HepG2 (cell line): ENCODE results near the gene MB21D2. TPM values are rescaled to one million over a fixed set of nuclear protein-coding genes. Genes with fewer than 3 reads are reported as not detected.
A peak's percentile ranks its signal among the peaks of the same experiment; 100 is the strongest.

Source experiments
- CEBPZ ChIP-seq: IDR thresholded peaks from 2 replicates; pipeline ENCODE4 v1.6.1; 2012; ENCODE audit warnings: low read length, improper control_type of control experiment
- HNF4A ChIP-seq: sonication (generic); formaldehyde crosslinking; IDR thresholded peaks from 2 replicates; pipeline ENCODE4 v1.4.0; 2020; ENCODE audit warnings: missing genetic modification reagents
- HNRNPL ChIP-seq: fragments of 200-400 bp; formaldehyde crosslinking; IDR thresholded peaks from 2 replicates; pipeline ENCODE4 v1.6.1; 2017; ENCODE audit warnings: mild to moderate bottlenecking, low read depth, low read length
- IKZF1 ChIP-seq: fragments of 450-650 bp; IDR thresholded peaks from 2 replicates; pipeline ENCODE4 v1.7.1; 2016
- IKZF5 ChIP-seq: IDR thresholded peaks from 2 replicates; pipeline ENCODE4 v1.6.1; 2018; ENCODE audit warnings: missing genetic modification reagents, mild to moderate bottlenecking, missing compliant biosample characterization
- KAT7 ChIP-seq: IDR thresholded peaks from 2 replicates; pipeline ENCODE4 v1.6.1; 2018; ENCODE audit warnings: borderline replicate concordance, missing compliant biosample characterization
- KDM4B ChIP-seq: sonication (generic); formaldehyde crosslinking; IDR thresholded peaks from 2 replicates; pipeline ENCODE4 v1.4.0; 2020; ENCODE audit warnings: missing genetic modification reagents
- MAFG ChIP-seq: sonication (generic); formaldehyde crosslinking; IDR thresholded peaks from 2 replicates; pipeline ENCODE4 v1.5.1; 2020; ENCODE audit warnings: mild to moderate bottlenecking, missing genetic modification reagents
- NR2F1 ChIP-seq, 2 experiments: fragments of 450-650 bp in 1 of 2; formaldehyde crosslinking in 1 of 2; IDR thresholded peaks; 2 replicates each; pipeline versions ENCODE4 v1.5.0 to v1.6.1; 2016 to 2020; ENCODE audit warnings: mild to moderate bottlenecking in 1 of 2, missing compliant biosample characterization in 1 of 2, missing genetic modification reagents in 1 of 2, moderate library complexity in 1 of 2
- SIX1 ChIP-seq: sonication (generic); formaldehyde crosslinking; IDR thresholded peaks from 2 replicates; pipeline ENCODE4 v1.4.0; 2020; ENCODE audit warnings: missing genetic modification reagents, borderline replicate concordance
- SMYD3 ChIP-seq: sonication (generic); formaldehyde crosslinking; IDR thresholded peaks from 2 replicates; pipeline ENCODE4 v1.8.1; 2023; ENCODE audit warnings: mild to moderate bottlenecking, missing genetic modification reagents
- SNAI1 ChIP-seq: sonication (generic); formaldehyde crosslinking; IDR thresholded peaks from 2 replicates; pipeline ENCODE4 v1.5.0; 2020; ENCODE audit warnings: mild to moderate bottlenecking, missing genetic modification reagents, borderline replicate concordance
- SSRP1 ChIP-seq: IDR thresholded peaks from 2 replicates; pipeline ENCODE4 v1.6.1; 2016; ENCODE audit warnings: control low read depth
- TEF ChIP-seq: sonication (generic); formaldehyde crosslinking; IDR thresholded peaks from 2 replicates; pipeline ENCODE4 v1.5.0; 2020; ENCODE audit warnings: missing genetic modification reagents
- TRIM24 ChIP-seq: sonication (generic); formaldehyde crosslinking; IDR thresholded peaks from 2 replicates; pipeline ENCODE4 v1.8.0; 2022; ENCODE audit warnings: mild to moderate bottlenecking, missing genetic modification reagents
- ZBTB26 ChIP-seq: IDR thresholded peaks from 2 replicates; pipeline ENCODE4 v1.6.1; 2016; ENCODE audit warnings: missing compliant biosample characterization, missing genetic modification reagents, borderline replicate concordance
- ZBTB39 ChIP-seq: sonication (generic); formaldehyde crosslinking; IDR thresholded peaks from 2 replicates; pipeline ENCODE4 v1.5.0; 2020; ENCODE audit warnings: missing genetic modification reagents
- ZBTB42 ChIP-seq: sonication (generic); formaldehyde crosslinking; IDR thresholded peaks from 2 replicates; pipeline ENCODE4 v1.5.0; 2020; ENCODE audit warnings: mild to moderate bottlenecking, missing genetic modification reagents
- ZNF275 ChIP-seq: sonication (generic); formaldehyde crosslinking; IDR thresholded peaks from 2 replicates; pipeline ENCODE4 v1.8.0; 2022; ENCODE audit warnings: missing genetic modification reagents, mild to moderate bottlenecking, inconsistent platforms, borderline replicate concordance
- ZNF30 ChIP-seq: sonication (generic); formaldehyde crosslinking; IDR thresholded peaks from 2 replicates; pipeline ENCODE4 v1.5.0; 2020; ENCODE audit warnings: mild to moderate bottlenecking, missing genetic modification reagents
- ZNF670 ChIP-seq: sonication (generic); formaldehyde crosslinking; IDR thresholded peaks from 2 replicates; pipeline ENCODE4 v1.8.0; 2022; ENCODE audit warnings: mild to moderate bottlenecking, missing genetic modification reagents, borderline replicate concordance
- ZNF792 ChIP-seq: IDR thresholded peaks from 2 replicates; pipeline ENCODE4 v1.6.1; 2016
- polyA plus RNA-seq, 8 experiments: library from polyadenylated mRNA; depleted of rRNA in 3 of 8; stranded (reverse) in 7 of 8; unstranded in 1 of 8; fragments of >200 nt; fragmentation: Illumina TruSeq in 4 of 8; extraction: Trizol in 4 of 8; gene quantifications; 2 replicates each; pipeline versions ENCODE4 v1.2.1 to v1.2.3, GENCODE V29; 2011 to 2016; ENCODE audit warnings: low read depth in 4 of 8, missing spikeins in 1 of 8, mixed read lengths in 1 of 8; ENCODE audit not compliant: insufficient read depth in 1 of 8
- total RNA-seq, 5 experiments: library from RNA; depleted of rRNA; stranded (reverse); fragments of >200 nt; fragmentation: Illumina TruSeq; extraction: Trizol; gene quantifications; 2 replicates each; pipeline ENCODE4 v1.2.3, GENCODE V29; 2016; ENCODE audit warnings: low read depth in 1 of 5

Gene MB21D2
- total and polyA plus RNA-seq, 2 of the 13 experiments (the other 11 are each of a cell fraction or from before 2014, with no cell fraction given) = 0.90 to 1.6 TPM

GRCh38 chr3:192851821-192852372 lies 65.8 kb downstream of the MB21D2 start (continued):
- TF ChIP-seq ZBTB42 (no peak), ZNF275 (CRISPR knock-in tag) (no peak), MAFG (CRISPR knock-in tag) (no peak), HNF4A (peak; percentile 55), ZNF670 (no peak), SSRP1 (CRISPR knock-in tag) (no peak), IKZF5 (CRISPR knock-in tag) (no peak), KAT7 (no peak), KDM4B (no peak), ZNF792 (no peak), CEBPZ (no peak), ZBTB26 (no peak), SIX1 (no peak), NR2F1 (CRISPR knock-in tag; IDR thresholded peaks at IDR 0.05) (peak; percentile 58 to 94), SMYD3 (no peak), HNRNPL (no peak), TEF (no peak), ZBTB39 (CRISPR knock-in tag) (no peak), SNAI1 (no peak), ZNF30 (CRISPR knock-in tag) (no peak), TRIM24 (no peak), IKZF1 (no peak)
